Vagina (tissue), 1 donor: Measurements from ENCODE around the gene PNMA8A. TPM values are rescaled to one million over a fixed set of nuclear protein-coding genes. Genes with fewer than 3 reads are reported as not detected.

Source experiments
- total RNA-seq: library from RNA; depleted of rRNA; stranded (reverse); fragments of >200 nt; gene quantifications from one replicate; pipeline ENCODE4 v1.2.3, GENCODE V29; 2016

PNMA8A gene
- total RNA-seq, 1 donor from 2014 or later: 1.5 TPM

Other genes starting within 250 kb of the PNMA8A start
- 7.9 TPM for gene IGFL1, start 241.8 kb downstream of the PNMA8A start, total RNA-seq
- gene HIF3A, start 174.5 kb downstream of the PNMA8A start, total RNA-seq: 155 TPM
- 60.4 TPM for gene PPP5C, start 124.5 kb downstream of the PNMA8A start, total RNA-seq
- 7.4 TPM for gene CCDC8, start 58.0 kb downstream of the PNMA8A start, total RNA-seq
- gene PNMA8C, start 42.6 kb downstream of the PNMA8A start, total RNA-seq: 0.25 TPM
- gene PNMA8B, start 24.3 kb upstream of the PNMA8A start, total RNA-seq: 2.7 TPM
- 105 TPM for gene CALM3, start 129.8 kb upstream of the PNMA8A start, total RNA-seq
- 10.8 TPM for gene PTGIR, start 153.5 kb upstream of the PNMA8A start, total RNA-seq
- not detected for gene GNG8, start 164.6 kb upstream of the PNMA8A start, total RNA-seq
- gene DACT3, start 189.6 kb upstream of the PNMA8A start, total RNA-seq: 13.8 TPM
- gene PRKD2, start 245.6 kb upstream of the PNMA8A start, total RNA-seq: 49.4 TPM